GM23338 (cell line): Measurements from ENCODE around the gene CIITA. TPM values are rescaled to one million over a fixed set of nuclear protein-coding genes. Genes with fewer than 3 reads are reported as not detected.

Experiments
- ATAC-seq: fragments of 200-7000 bp; cut with Tn5 transposase; 3 replicates; pipeline ENCODE4 v1.9.1; 2020
- DNase-seq: peaks from one replicate; pipeline ENCODE4 v3.0.0-alpha.2; 2015; ENCODE audit warnings: low spot score
- H2AFZ ChIP-seq: fragments of 200-600 bp; sonication (generic); 2 replicates; pipeline ENCODE4 v1.8.0; 2016; ENCODE audit warnings: antibody characterized with exemption, mild to moderate bottlenecking, moderate library complexity
- H3F3A ChIP-seq: fragments of 200-600 bp; sonication (generic); replicated peaks from 2 replicates; pipeline ENCODE4 v1.8.0; 2017; ENCODE audit warnings: antibody characterized with exemption, mixed run types, low read depth
- H3K27ac ChIP-seq: fragments of 200-600 bp; sonication (generic); 2 replicates; pipeline ENCODE4 v1.6.1; 2016; ENCODE audit warnings: low read depth
- H3K27me3 ChIP-seq: fragments of 200-600 bp; sonication (generic); 2 replicates; pipeline ENCODE4 v1.8.0; 2016; ENCODE audit warnings: mild to moderate bottlenecking, mixed run types, moderate library complexity; ENCODE audit not compliant: insufficient read depth
- H3K36me3 ChIP-seq: fragments of 200-600 bp; sonication (generic); 2 replicates; pipeline ENCODE4 v1.8.0; 2016; ENCODE audit warnings: mild to moderate bottlenecking; ENCODE audit not compliant: insufficient read depth
- H3K4me1 ChIP-seq: fragments of 200-600 bp; sonication (generic); 2 replicates; pipeline ENCODE4 v1.8.0; 2016; ENCODE audit warnings: mild to moderate bottlenecking, moderate library complexity; ENCODE audit not compliant: insufficient read depth
- H3K4me2 ChIP-seq: fragments of 200-600 bp; sonication (generic); 2 replicates; pipeline ENCODE4 v1.7.1; 2017; ENCODE audit warnings: mixed run types
- H3K4me3 ChIP-seq: fragments of 200-600 bp; sonication (generic); 2 replicates; pipeline ENCODE4 v1.6.1; 2016; ENCODE audit warnings: mixed run types
- H3K79me2 ChIP-seq: fragments of 200-600 bp; sonication (generic); replicated peaks from 2 replicates; pipeline ENCODE4 v1.8.0; 2017; ENCODE audit warnings: mild to moderate bottlenecking; ENCODE audit not compliant: insufficient read depth
- H3K9me2 ChIP-seq: fragments of 200-600 bp; sonication (generic); 2 replicates; pipeline ENCODE4 v1.8.0; 2017; ENCODE audit not compliant: insufficient read depth
- H4K20me1 ChIP-seq: fragments of 200-600 bp; sonication (generic); replicated peaks from 2 replicates; pipeline ENCODE4 v1.8.0; 2017; ENCODE audit warnings: mild to moderate bottlenecking; ENCODE audit not compliant: insufficient read depth
- H3K27ac Mint-ChIP-seq: 2 replicates; pipeline ENCODE4 v1.8.0; 2020; ENCODE audit warnings: inconsistent platforms, mild to moderate bottlenecking, moderate library complexity, mixed read lengths
- H3K27me3 Mint-ChIP-seq: 3 replicates; pipeline ENCODE4 v1.8.0; 2022; ENCODE audit warnings: low read depth, mild to moderate bottlenecking, moderate library complexity, mixed read lengths, inconsistent platforms; ENCODE audit not compliant: insufficient read depth, poor library complexity
- H3K36me3 Mint-ChIP-seq: 3 replicates; pipeline ENCODE4 v1.8.0; 2021; ENCODE audit warnings: low read depth, mild to moderate bottlenecking, inconsistent platforms, moderate library complexity, mixed read lengths
- H3K4me1 Mint-ChIP-seq: 3 replicates; pipeline ENCODE4 v1.8.0; 2020; ENCODE audit warnings: mild to moderate bottlenecking, inconsistent platforms, mixed read lengths
- H3K4me3 Mint-ChIP-seq: 3 replicates; pipeline ENCODE4 v1.8.0; 2021; ENCODE audit warnings: moderate library complexity, mild to moderate bottlenecking, inconsistent platforms, mixed read lengths
- H3K9me3 Mint-ChIP-seq: 3 replicates; pipeline ENCODE4 v1.8.0; 2020; ENCODE audit warnings: moderate library complexity, mild to moderate bottlenecking, inconsistent platforms, mixed read lengths
- CREB1 ChIP-seq: fragments of 250-450 bp; sonication (Bioruptor Pico); IDR thresholded peaks from 2 replicates; pipeline ENCODE4 v1.5.0; 2020; ENCODE audit warnings: low read depth, mild to moderate bottlenecking, moderate library complexity
- EZH2 ChIP-seq: fragments of 200-600 bp; sonication (generic); IDR thresholded peaks from one replicate; pipeline ENCODE4 v1.8.0; 2017; ENCODE audit warnings: antibody characterized with exemption, mild to moderate bottlenecking, low read depth; ENCODE audit not compliant: unreplicated experiment
- EZH2phosphoT487 ChIP-seq: fragments of 200-600 bp; sonication (generic); IDR thresholded peaks from one replicate; pipeline ENCODE4 v1.8.1; 2018; ENCODE audit warnings: antibody characterized with exemption; ENCODE audit not compliant: unreplicated experiment
- JUNB ChIP-seq: IDR thresholded peaks from one replicate; pipeline ENCODE4 v1.6.1; 2016; ENCODE audit warnings: antibody characterized with exemption; ENCODE audit not compliant: unreplicated experiment
- NANOG ChIP-seq: IDR thresholded peaks from 2 replicates; pipeline ENCODE4 v1.6.1; 2016; ENCODE audit warnings: antibody characterized with exemption, borderline replicate concordance
- STAT1 ChIP-seq: IDR thresholded peaks from one replicate; pipeline ENCODE4 v1.6.1; 2016; ENCODE audit warnings: antibody characterized with exemption; ENCODE audit not compliant: unreplicated experiment
- ZNF114 ChIP-seq: fragments of 250-450 bp; sonication (Bioruptor Pico); IDR thresholded peaks from 2 replicates; pipeline ENCODE4 v1.5.0; 2020; ENCODE audit warnings: mild to moderate bottlenecking, moderate library complexity
- ZNF331 ChIP-seq: fragments of 250-450 bp; sonication (Bioruptor Pico); IDR thresholded peaks from 2 replicates; pipeline ENCODE4 v1.5.0; 2020; ENCODE audit warnings: low read depth, mild to moderate bottlenecking, moderate library complexity
- polyA plus RNA-seq: library from polyadenylated mRNA; unstranded; fragments of >200 nt; fragmentation: Nextera tagmentation; extraction: Ambion mirVana; gene quantifications from 2 replicates; pipeline ENCODE4 v1.2.1, GENCODE V29; 2016
- total RNA-seq: library from RNA; depleted of rRNA; stranded (reverse); fragments of >200 nt; shearing (Covaris generic); gene quantifications from 2 replicates; pipeline ENCODE4 v1.2.3, GENCODE V29; 2014
- TF ChIP-seq, protein P1 (sequence below): fragments of 250-450 bp; sonication (Bioruptor Pico); IDR thresholded peaks from 2 replicates; pipeline ENCODE4 v1.5.0; 2020; ENCODE audit warnings: mild to moderate bottlenecking, moderate library complexity
- TF ChIP-seq, protein P2 (sequence below), 2 experiments: fragments of 200-600 bp in 1 of 2; sonication (generic) in 1 of 2; conservative IDR thresholded peaks; 2 replicates each; pipeline versions ENCODE4 v1.5.1 to v1.6.1; 2016 to 2017; ENCODE audit warnings: antibody characterized with exemption in 2 of 2, low read depth in 2 of 2, mild to moderate bottlenecking in 2 of 2, moderate library complexity in 1 of 2

CIITA gene
- total and polyA plus RNA-seq, 2 experiments from 2014 or later = 0.10 to 0.57 TPM

DNA sequence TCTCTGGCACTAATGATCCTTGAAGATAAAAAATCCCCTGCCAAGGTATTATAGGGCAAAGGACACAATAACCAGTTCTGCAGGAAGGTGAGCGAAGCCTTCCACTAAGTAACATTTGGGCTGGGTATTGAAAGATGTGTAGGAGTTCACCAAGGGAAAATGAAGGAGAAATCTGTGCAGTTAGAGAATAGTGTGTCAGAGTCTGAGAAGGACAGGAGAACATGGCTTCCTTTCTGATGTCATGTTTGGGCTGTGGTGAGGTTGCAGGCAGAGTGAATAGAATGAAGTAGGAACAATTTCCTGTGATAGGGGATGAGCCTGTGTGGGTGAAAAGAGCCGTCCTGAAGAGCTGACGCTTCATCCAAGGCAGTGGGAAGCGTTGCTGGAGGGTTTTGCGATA, 24.1 kb upstream of the CIITA start (continued):
- TF ChIP-seq, protein P1, sequence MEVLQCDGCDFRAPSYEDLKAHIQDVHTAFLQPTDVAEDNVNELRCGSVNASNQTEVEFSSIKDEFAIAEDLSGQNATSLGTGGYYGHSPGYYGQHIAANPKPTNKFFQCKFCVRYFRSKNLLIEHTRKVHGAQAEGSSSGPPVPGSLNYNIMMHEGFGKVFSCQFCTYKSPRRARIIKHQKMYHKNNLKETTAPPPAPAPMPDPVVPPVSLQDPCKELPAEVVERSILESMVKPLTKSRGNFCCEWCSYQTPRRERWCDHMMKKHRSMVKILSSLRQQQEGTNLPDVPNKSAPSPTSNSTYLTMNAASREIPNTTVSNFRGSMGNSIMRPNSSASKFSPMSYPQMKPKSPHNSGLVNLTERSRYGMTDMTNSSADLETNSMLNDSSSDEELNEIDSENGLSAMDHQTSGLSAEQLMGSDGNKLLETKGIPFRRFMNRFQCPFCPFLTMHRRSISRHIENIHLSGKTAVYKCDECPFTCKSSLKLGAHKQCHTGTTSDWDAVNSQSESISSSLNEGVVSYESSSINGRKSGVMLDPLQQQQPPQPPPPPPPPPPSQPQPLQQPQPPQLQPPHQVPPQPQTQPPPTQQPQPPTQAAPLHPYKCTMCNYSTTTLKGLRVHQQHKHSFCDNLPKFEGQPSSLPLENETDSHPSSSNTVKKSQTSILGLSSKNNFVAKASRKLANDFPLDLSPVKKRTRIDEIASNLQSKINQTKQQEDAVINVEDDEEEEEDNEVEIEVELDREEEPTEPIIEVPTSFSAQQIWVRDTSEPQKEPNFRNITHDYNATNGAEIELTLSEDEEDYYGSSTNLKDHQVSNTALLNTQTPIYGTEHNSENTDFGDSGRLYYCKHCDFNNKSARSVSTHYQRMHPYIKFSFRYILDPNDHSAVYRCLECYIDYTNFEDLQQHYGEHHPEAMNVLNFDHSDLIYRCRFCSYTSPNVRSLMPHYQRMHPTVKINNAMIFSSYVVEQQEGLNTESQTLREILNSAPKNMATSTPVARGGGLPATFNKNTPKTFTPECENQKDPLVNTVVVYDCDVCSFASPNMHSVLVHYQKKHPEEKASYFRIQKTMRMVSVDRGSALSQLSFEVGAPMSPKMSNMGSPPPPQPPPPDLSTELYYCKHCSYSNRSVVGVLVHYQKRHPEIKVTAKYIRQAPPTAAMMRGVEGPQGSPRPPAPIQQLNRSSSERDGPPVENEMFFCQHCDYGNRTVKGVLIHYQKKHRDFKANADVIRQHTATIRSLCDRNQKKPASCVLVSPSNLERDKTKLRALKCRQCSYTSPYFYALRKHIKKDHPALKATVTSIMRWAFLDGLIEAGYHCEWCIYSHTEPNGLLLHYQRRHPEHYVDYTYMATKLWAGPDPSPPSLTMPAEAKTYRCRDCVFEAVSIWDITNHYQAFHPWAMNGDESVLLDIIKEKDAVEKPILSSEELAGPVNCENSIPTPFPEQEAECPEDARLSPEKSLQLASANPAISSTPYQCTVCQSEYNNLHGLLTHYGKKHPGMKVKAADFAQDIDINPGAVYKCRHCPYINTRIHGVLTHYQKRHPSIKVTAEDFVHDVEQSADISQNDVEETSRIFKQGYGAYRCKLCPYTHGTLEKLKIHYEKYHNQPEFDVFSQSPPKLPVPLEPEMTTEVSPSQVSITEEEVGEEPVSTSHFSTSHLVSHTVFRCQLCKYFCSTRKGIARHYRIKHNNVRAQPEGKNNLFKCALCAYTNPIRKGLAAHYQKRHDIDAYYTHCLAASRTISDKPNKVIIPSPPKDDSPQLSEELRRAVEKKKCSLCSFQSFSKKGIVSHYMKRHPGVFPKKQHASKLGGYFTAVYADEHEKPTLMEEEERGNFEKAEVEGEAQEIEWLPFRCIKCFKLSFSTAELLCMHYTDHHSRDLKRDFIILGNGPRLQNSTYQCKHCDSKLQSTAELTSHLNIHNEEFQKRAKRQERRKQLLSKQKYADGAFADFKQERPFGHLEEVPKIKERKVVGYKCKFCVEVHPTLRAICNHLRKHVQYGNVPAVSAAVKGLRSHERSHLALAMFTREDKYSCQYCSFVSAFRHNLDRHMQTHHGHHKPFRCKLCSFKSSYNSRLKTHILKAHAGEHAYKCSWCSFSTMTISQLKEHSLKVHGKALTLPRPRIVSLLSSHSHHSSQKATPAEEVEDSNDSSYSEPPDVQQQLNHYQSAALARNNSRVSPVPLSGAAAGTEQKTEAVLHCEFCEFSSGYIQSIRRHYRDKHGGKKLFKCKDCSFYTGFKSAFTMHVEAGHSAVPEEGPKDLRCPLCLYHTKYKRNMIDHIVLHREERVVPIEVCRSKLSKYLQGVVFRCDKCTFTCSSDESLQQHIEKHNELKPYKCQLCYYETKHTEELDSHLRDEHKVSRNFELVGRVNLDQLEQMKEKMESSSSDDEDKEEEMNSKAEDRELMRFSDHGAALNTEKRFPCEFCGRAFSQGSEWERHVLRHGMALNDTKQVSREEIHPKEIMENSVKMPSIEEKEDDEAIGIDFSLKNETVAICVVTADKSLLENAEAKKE (CRISPR knock-in tag) = no peak
- TF ChIP-seq EZH2 (no peak), NANOG (no peak)
- TF ChIP-seq, protein P2, sequence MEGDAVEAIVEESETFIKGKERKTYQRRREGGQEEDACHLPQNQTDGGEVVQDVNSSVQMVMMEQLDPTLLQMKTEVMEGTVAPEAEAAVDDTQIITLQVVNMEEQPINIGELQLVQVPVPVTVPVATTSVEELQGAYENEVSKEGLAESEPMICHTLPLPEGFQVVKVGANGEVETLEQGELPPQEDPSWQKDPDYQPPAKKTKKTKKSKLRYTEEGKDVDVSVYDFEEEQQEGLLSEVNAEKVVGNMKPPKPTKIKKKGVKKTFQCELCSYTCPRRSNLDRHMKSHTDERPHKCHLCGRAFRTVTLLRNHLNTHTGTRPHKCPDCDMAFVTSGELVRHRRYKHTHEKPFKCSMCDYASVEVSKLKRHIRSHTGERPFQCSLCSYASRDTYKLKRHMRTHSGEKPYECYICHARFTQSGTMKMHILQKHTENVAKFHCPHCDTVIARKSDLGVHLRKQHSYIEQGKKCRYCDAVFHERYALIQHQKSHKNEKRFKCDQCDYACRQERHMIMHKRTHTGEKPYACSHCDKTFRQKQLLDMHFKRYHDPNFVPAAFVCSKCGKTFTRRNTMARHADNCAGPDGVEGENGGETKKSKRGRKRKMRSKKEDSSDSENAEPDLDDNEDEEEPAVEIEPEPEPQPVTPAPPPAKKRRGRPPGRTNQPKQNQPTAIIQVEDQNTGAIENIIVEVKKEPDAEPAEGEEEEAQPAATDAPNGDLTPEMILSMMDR (conservative IDR thresholded peaks at IDR 0.05; ENCODE audit: low read depth in 2 of 2) = no peak

DNA sequence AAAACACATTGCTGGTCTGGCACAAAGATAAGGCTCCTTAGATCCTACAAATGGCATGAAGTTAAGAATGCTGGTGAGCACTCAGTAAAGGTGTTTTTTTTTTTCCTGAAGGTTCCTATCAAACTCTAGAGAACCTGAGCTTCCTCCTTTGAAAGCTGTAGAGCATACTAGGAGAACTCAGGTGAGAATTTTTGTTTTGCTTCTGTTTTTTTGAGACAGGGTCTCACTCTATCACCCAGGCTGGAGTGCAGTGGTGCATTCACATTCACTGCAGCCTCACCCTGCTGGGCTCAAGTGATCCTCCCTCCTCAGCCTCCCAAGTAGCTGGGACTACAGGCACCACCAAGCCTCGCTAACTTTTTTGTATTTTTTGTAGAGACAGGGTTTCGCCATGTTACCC, 21.0 kb upstream of the CIITA start:
- ATAC-seq (no peak), DNase-seq (no peak)
- H2AFZ ChIP-seq = no peak overlapping the region
- Mint-ChIP-seq H3K27me3 (peaks cover 7% of the 10 kb centered on the region), H3K4me1 (no peaks in the 10 kb centered on the region), H3K27ac (no peak overlapping the region), H3K36me3 (no peaks in the 10 kb centered on the region), H3K9me3 (peaks cover 6% of the 10 kb centered on the region; the same call in 2 of the 3 replicates), H3K4me3 (no peak overlapping the region)
- H3K4me2 ChIP-seq = no peak overlapping the region
- no peaks in the 10 kb centered on the region for H3F3A ChIP-seq
- H3K4me3 ChIP-seq = no peak overlapping the region
- no peaks in the 10 kb centered on the region for H3K79me2 ChIP-seq
- H3K36me3 ChIP-seq = no peaks in the 10 kb centered on the region
- no peaks in the 10 kb centered on the region for H3K27me3 ChIP-seq
- H4K20me1 ChIP-seq = no peaks in the 10 kb centered on the region
- no peaks in the 10 kb centered on the region for H3K9me2 ChIP-seq
- H3K27ac ChIP-seq = no peak overlapping the region
- no peaks in the 10 kb centered on the region for H3K4me1 ChIP-seq
- no peak for TF ChIP-seq NANOG
- TF ChIP-seq, protein P2 (conservative IDR thresholded peaks at IDR 0.05; ENCODE audit: low read depth in 2 of 2) = no peak
- TF ChIP-seq JUNB = no peak
- TF ChIP-seq STAT1 = no peak
- no peak for TF ChIP-seq CREB1 (CRISPR knock-in tag)
- TF ChIP-seq EZH2phosphoT487 = no peak
- TF ChIP-seq ZNF114 (CRISPR knock-in tag) = no peak
- no peak for TF ChIP-seq ZNF331 (CRISPR knock-in tag)
